NK-92 (cell line): Measurements from ENCODE around the gene IREB2.
"Not testable (repeated sequence)": the region's sequence is repeated elsewhere in the genome, so short reads cannot be mapped to it uniquely, and the experiment has no call there.

Experiments used
- DNase-seq: peaks from one replicate; lab custom pipeline; 2025; ENCODE audit not compliant: unreplicated experiment; lab: John Stamatoyannopoulos, UW

IREB2 gene

DNA sequence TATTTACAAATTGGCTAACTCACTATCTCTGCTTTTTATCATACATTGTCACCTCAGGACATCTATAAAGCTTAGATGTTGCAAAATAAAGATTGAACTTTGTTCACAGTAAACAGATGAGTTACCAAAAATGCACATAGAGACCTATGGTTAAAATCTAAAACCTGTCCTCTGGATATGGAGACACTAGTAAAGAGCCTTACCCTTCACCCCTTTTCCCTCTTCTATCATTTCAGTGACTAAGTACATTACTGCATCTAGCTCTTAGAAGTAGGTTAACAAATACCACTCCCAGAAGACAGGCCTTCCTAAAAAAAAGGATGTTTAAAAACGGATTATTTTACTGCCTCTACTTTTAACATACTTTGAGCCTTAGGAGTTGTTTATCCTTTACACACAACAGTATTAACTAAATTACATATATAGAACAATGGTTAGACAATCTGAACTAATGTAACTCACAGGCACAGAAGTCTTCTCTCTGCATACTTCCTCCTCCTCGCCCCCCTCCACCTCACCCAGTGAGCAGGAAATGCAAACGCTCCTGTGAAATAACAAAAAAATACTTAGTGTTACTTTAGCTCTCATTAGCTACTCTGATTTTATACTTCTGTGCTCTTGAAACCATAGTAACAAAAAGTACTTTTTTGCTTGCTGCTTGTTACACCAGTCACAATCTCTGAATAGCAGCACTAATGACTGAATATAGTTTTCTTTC is 23.3 kb downstream of the IREB2 start:
- DNase-seq = no peak

- no peak for DNase-seq
Measured at GRCh38 chr15:78469031-78469430, 31.0 kb downstream of the IREB2 start.

- no peak for DNase-seq
Measured at GRCh38 chr15:78477295-78477694, 39.3 kb downstream of the IREB2 start.

GRCh38 chr15:78479650-78480049 is 41.6 kb downstream of the IREB2 start:
- no peak for DNase-seq

GRCh38 chr15:78481917-78482316 is 43.9 kb downstream of the IREB2 start:
- no peak for DNase-seq

DNA sequence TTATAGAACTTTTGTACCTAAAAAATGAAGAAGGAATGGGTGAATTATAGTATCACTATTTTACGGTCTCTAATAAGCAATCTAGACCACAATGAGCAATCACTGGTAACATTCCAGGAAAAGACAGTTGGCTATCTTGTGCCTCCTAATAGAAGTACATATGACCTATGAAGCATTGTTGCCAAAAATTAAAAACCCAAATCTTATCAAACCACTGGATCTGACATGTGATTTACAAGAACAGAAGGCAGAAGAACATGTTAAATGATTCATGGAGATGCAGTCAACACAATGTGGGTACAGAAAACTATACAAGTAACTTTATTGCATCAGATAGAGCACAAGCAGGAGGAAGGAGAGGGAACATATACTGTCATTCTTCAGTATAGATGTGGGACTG is 54.9 kb downstream of the IREB2 start:
- no peak for DNase-seq

- DNase-seq = no peak
Measured at GRCh38 chr15:78501857-78502256, 63.8 kb downstream of the IREB2 start.

DNA sequence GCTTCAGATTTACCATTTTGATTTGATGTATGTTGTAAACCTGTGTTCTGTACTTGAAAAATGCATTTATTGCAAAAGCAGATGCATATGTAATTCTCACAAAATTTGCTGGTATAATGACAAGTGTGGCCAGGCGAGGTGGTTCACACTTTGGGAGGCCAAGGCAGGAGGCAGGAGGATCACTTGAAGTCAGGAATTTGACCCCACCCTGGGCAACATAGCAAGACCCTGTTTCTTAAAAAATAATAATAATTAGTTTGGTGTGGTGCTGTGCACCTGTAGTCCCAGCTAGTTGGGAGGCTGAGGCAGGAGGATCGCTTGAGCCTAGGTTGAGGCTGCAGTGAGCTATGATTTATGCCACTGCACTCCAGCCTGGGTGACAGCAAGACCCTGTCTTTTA is 64.6 kb downstream of the IREB2 start:
- no peak for DNase-seq

DNA sequence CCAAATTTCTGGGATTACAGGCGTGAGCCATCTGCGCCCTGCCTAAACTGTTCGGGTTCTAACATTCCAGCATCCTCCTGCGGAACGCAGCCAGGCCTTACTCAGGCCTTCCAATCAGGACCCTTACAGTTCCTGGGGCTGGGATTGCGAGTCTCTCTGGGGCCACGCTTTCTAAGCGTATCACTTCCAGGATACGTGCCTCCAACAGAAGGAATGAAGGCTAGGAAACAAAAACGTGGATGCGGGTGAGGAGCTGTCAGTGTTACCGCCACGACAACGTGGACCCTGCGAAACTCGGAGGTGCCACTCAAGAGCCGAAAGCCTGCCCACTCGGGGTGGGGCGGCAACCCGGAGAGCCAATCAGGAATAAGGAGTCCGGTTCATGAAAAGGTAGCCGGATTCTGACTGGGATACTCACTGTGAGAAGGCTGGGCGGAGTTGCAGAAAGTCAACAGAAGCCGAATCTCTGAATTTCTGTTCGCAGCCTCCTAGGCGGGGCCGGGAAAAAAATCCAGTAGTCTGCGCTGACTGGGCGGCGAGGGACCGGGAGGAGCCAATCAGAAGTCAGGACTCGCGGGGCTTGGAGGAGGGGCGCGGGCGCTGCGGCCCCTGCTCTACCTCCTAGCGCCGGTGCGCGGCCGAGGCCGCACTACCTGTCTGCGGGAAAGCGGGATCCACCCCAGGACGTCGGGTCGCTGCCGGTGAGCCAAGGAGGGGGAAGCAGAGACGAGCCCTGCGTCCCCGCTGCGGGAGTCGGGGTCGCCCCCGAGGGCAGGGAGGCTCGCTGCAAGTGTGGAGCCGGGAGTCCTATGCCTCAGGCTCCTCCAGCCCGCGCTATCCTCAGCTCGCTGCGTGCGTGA is 69.2 kb downstream of the IREB2 start, which contains the start of gene HYKK:
Gene HYKK (plus strand): TSS at position 607 of the 860 bp plus-strand sequence. CDS start 5,512 bp downstream, outside the sequence.
- no peak for DNase-seq

DNA sequence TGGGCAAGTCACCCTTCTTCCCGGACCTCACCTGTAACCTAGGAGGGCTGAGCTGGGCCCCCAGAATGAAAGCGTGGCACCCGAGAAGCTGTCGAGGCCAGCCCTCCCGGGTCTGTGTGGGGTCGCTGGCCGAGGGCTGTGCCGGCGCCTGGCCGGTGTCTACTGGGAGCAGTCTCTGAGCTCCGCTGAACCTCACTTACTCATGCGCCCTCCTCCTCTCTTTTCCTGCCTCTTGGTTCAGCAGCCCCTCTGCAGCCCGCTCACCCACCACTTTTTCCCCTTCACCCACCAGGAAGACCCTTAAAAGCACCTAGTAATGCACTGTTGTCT is 69.8 kb downstream of the IREB2 start:
- no peak for DNase-seq

DNA sequence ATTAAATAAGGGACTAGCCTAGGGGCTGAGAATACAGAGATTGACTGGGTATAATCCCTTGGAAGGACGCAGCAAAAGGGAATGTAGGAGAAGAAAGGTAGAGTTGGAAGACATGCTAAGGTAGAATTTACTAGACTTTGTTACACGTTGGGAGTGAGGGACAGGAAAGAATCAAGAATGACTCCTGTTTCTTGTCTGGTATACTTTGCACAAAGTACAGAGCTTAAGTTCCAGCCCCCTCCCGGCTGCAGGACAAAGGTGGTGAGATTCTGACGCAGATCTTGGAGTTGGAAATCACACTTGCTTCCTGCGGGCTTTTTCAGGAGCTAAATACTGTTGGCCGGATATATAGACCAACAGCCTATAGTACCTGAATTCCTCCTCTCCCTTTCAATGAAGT is 70.3 kb downstream of the IREB2 start:
- no peak for DNase-seq

DNA sequence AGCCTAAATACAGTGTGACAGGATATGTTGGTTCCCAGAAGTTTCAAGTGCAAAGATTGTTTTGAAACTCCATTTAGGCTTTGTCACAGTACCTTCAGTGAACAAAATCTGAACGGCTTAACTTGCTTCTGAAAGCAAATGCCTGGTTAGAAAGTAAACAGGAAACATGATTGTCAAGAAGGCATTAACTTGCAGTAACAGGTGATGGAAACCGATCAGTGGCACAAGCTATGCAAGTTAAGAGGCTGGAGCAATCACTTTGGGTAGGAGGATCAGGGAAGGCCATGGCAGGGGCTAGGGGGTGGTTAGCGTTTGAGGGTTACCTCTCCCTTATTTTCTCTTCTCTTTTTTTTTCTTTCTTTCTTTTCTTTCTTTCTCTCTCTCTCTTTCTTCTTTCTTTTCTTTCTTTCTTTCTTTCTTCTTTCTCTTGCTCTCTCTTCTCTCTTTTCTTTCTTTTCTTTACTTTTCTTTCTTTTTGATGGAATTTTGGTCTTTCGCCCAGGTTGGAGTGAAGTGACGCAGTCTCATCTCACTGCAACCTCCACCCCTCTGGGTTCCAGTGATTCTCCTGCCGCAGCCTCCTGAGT is 71.8 kb downstream of the IREB2 start:
- DNase-seq = no peak

GRCh38 chr15:78520035-78520434 is 82.0 kb downstream of the IREB2 start:
- not testable (repeated sequence) for DNase-seq

DNA sequence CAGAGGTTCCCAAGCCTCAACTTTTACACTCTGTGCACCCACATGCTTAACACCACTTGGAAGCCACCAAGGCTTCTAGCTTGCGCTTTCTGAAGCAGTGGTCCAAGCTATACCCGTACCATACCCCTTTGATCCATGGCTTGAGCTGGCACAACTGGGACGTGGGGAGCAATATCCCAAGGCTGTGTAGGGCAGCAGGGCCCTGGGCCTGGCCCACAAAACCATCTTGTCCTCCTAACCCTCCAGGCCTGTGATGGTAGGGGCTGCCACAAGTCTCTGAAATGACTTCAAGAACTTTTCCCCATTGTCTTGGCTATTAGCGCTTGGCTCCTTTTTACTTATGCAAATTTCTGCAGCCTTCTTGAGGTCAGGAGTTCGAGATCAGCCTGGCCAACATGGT is 86.2 kb downstream of the IREB2 start:
- no peak for DNase-seq

GRCh38 chr15:78527325-78527724 is 89.3 kb downstream of the IREB2 start:
- no peak for DNase-seq

DNA sequence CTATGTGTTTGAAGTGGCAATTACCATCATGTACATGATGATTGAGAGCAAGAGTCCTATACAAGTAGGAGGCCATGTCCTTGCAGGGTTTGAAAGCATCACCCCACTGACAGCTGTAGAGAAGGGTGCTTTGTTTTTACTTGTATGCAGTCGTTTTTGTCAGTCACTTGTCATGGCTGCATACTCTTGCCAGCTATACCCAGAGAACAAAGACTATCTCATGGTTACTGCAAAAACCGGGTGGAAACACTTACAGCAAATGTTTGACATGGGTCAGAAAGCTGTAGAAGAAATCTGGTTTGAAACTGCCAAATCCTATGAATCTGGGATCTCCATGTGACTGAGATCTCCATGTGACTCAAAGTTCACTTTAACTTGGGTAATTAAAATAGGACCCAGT is 95.3 kb downstream of the IREB2 start:
- DNase-seq = no peak

DNA sequence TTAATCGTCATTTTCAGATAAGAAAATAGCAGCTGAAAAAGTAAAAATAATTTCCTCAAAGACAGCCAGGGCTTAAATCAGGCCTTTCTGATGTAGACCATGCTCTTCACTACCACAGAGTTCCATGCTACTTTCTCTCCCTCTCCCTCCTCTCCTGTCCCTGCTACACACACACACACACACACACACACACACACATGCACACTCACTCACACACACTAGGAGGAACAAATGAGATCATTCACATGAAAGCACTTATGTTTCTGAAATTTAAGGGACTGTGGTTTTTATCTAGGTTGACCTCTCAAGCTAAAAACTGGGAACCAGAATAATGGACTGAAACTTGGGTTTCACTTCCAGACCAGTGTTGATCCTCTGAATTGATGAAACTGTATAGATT is 98.1 kb downstream of the IREB2 start:
- DNase-seq = no peak

- DNase-seq = no peak
Measured at GRCh38 chr15:78537266-78537905, 99.4 kb downstream of the IREB2 start.

- no peak for DNase-seq
Measured at GRCh38 chr15:78538358-78538757, 100.3 kb downstream of the IREB2 start.

DNA sequence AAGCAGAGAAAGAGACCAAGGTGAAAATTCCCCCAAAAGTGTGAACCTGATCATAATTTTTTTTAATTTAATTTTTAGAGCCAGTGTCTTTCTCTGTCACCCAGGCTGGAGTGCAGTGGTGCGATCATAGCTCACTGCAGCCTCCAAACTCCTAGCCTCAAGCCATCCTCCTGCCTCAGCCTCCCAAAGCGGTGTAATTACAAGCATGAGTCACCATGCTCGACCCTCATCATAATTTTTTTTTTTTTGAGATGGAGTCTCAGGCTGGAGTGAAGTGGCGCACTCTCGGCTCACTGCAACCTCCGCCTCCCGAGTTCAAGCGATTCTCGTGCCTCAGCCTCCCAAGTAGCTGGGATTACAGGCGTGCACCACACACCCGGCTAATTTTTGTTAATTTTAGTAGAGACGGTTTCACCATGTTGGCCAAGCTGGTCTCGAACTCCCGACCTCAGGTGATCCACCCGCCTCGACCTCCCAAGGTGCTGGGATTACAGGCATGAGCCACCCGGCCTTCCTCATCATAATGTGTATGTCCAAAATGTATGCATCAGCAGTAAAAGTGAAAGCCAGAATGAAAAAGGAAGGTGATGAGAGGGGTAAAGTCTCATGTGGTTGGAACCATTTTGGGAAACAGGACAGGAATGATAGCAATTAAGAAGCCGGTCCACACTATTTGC is 101.6 kb downstream of the IREB2 start:
- DNase-seq = not testable (repeated sequence)
